Right renal cortex interstitium (tissue), 3 donors: ENCODE results near the gene NFYC. TPM values are rescaled to one million over a fixed set of nuclear protein-coding genes. Genes with fewer than 3 reads are reported as not detected.
"Not testable (repeated sequence)": the region's sequence is repeated elsewhere in the genome, so short reads cannot be mapped to it uniquely, and the experiment has no call there.

Source experiments
- DNase-seq, 3 donors: peaks; one replicate each; pipeline ENCODE4 v3.0.0-alpha.2; 2013; ENCODE audit warnings: low read depth in 3 of 3, low spot score in 2 of 3
- polyA plus RNA-seq, 3 donors: library from polyadenylated mRNA; unstranded; fragments of 120-200 nt; gene quantifications; one replicate each; pipeline ENCODE4 v1.2.1, GENCODE V29; 2013; ENCODE audit not compliant: insufficient read length in 3 of 3

The NFYC gene
- polyA plus RNA-seq, 3 donors, result 89.3 to 94.0 (median 90.8) TPM

GRCh38 chr1:40664791-40665190, 26.7 kb upstream of the NFYC start:
- DNase-seq, result no peak

GRCh38 chr1:40665335-40666171, 26.0 kb upstream of the NFYC start, which contains the start of gene RIMS3:
TSS of gene RIMS3 (minus strand) at chr1:40665682. CDS start at chr1:40641925, 23,757 bp downstream.
- peak; percentile 25 to 36 (median 31) for DNase-seq

GRCh38 chr1:40668769-40669525, 22.6 kb upstream of the NFYC start:
- DNase-seq, result peak in 2 of 3 donors; percentile 36 to 40

GRCh38 chr1:40673452-40673851, 18.1 kb upstream of the NFYC start:
- no peak for DNase-seq

GRCh38 chr1:40676501-40676900, 15.0 kb upstream of the NFYC start:
- no peak for DNase-seq

- DNase-seq, result no peak
Observed at GRCh38 chr1:40679165-40679953, 12.1 kb upstream of the NFYC start.

GRCh38 chr1:40684669-40685068, 6.8 kb upstream of the NFYC start:
- no peak for DNase-seq

GRCh38 chr1:40687059-40687458, 4.4 kb upstream of the NFYC start:
- DNase-seq, result no peak

- no peak for DNase-seq
Observed at GRCh38 chr1:40687661-40688060, 3.8 kb upstream of the NFYC start.

GRCh38 chr1:40689737-40690136, 1.8 kb upstream of the NFYC start:
- no peak for DNase-seq

GRCh38 chr1:40690771-40691537, 550 bp upstream of the NFYC start:
- no peak for DNase-seq

GRCh38 chr1:40692429-40692895, 958 bp downstream of the NFYC start:
- DNase-seq, result no peak

- no peak for DNase-seq
Observed at GRCh38 chr1:40693425-40693824, 1.9 kb downstream of the NFYC start.

GRCh38 chr1:40694353-40694874, 2.9 kb downstream of the NFYC start:
- DNase-seq, result no peak

- no peak for DNase-seq
Observed at GRCh38 chr1:40696294-40696693, 4.8 kb downstream of the NFYC start.

- no peak for DNase-seq
Observed at GRCh38 chr1:40697436-40697835, 5.9 kb downstream of the NFYC start.

GRCh38 chr1:40699787-40700186, 8.3 kb downstream of the NFYC start:
- DNase-seq, result no peak

- no peak for DNase-seq
Observed at GRCh38 chr1:40701684-40702083, 10.2 kb downstream of the NFYC start.

- DNase-seq, result not testable (repeated sequence)
Observed at GRCh38 chr1:40702810-40703209, 11.3 kb downstream of the NFYC start.

GRCh38 chr1:40703316-40703715, 11.8 kb downstream of the NFYC start:
- no peak for DNase-seq
